AG09309 (cell line): Measurements from ENCODE around the gene CD300LG.
A peak's percentile ranks its signal among the peaks of the same experiment; 100 is the strongest.

Experiments used
- DNase-seq: peaks from one replicate; pipeline ENCODE4 v3.0.0-alpha.2; 2010; ENCODE audit warnings: low read depth
- H3K4me3 ChIP-seq: 2 replicates; pipeline ENCODE4 v1.5.1; 2011; ENCODE audit warnings: mild to moderate bottlenecking, low read depth, low read length, moderate library complexity; ENCODE audit not compliant: control insufficient read depth
- CTCF ChIP-seq: IDR thresholded peaks from 2 replicates; pipeline ENCODE4 v1.5.1; 2011; ENCODE audit warnings: mild to moderate bottlenecking, low read depth, low read length, inconsistent platforms; ENCODE audit not compliant: insufficient read depth, control insufficient read depth; ENCODE audit errors: missing control alignments

CD300LG gene

GRCh38 chr17:43814026-43814425 lies 33.0 kb upstream of the CD300LG start:
- no peak overlapping the region for H3K4me3 ChIP-seq
- TF ChIP-seq CTCF = no peak
- DNase-seq = no peak

GRCh38 chr17:43814714-43815113 lies 32.3 kb upstream of the CD300LG start:
- TF ChIP-seq CTCF = no peak
- DNase-seq = peak; percentile 52
- no peak overlapping the region for H3K4me3 ChIP-seq

- H3K4me3 ChIP-seq = no peak overlapping the region
- no peak for TF ChIP-seq CTCF
- no peak for DNase-seq
Measured at GRCh38 chr17:43816336-43817320, 30.3 kb upstream of the CD300LG start.

- no peak overlapping the region for H3K4me3 ChIP-seq
- no peak for TF ChIP-seq CTCF
Measured at GRCh38 chr17:43817826-43818225, 29.1 kb upstream of the CD300LG start.

GRCh38 chr17:43818966-43819365 lies 28.0 kb upstream of the CD300LG start:
- no peak for DNase-seq
- no peak overlapping the region for H3K4me3 ChIP-seq
- TF ChIP-seq CTCF = no peak

More at GRCh38 chr17:43817826-43818225, 29.1 kb upstream of the CD300LG start:
- no peak for DNase-seq

GRCh38 chr17:43820759-43821158 lies 26.2 kb upstream of the CD300LG start:
- DNase-seq = no peak
- no peak overlapping the region for H3K4me3 ChIP-seq
- no peak for TF ChIP-seq CTCF
